Dendritic cell treated with granulocyte-macrophage colony-stimulating factor and Interleukin-4, amounts not matched to agents 40 ng/mL and 50 ng/mL, for 4 days (primary cell): Measurements from ENCODE around the gene PTPN7.

Experiments used
- H3K27ac Mint-ChIP-seq: one replicate; pipeline ENCODE4 v1.8.0; 2022; ENCODE audit warnings: mild to moderate bottlenecking, mixed read lengths
- H3K27me3 Mint-ChIP-seq: one replicate; pipeline ENCODE4 v1.8.0; 2022; ENCODE audit warnings: mild to moderate bottlenecking, mixed read lengths
- H3K36me3 Mint-ChIP-seq: one replicate; pipeline ENCODE4 v1.8.0; 2022; ENCODE audit warnings: low read depth, mixed read lengths
- H3K4me1 Mint-ChIP-seq: one replicate; pipeline ENCODE4 v1.8.0; 2022; ENCODE audit warnings: low read depth, mixed read lengths
- H3K4me3 Mint-ChIP-seq: one replicate; pipeline ENCODE4 v1.8.0; 2022; ENCODE audit warnings: mild to moderate bottlenecking, moderate library complexity, mixed read lengths
- H3K9me3 Mint-ChIP-seq: one replicate; pipeline ENCODE4 v1.8.0; 2022; ENCODE audit warnings: mixed read lengths
- intact Hi-C: fragments of 100-400 bp; cut with micrococcal nuclease; formaldehyde crosslinking; loops from one replicate; pipeline ENCODE4 v1.15.0; 2022

PTPN7 gene

DNA sequence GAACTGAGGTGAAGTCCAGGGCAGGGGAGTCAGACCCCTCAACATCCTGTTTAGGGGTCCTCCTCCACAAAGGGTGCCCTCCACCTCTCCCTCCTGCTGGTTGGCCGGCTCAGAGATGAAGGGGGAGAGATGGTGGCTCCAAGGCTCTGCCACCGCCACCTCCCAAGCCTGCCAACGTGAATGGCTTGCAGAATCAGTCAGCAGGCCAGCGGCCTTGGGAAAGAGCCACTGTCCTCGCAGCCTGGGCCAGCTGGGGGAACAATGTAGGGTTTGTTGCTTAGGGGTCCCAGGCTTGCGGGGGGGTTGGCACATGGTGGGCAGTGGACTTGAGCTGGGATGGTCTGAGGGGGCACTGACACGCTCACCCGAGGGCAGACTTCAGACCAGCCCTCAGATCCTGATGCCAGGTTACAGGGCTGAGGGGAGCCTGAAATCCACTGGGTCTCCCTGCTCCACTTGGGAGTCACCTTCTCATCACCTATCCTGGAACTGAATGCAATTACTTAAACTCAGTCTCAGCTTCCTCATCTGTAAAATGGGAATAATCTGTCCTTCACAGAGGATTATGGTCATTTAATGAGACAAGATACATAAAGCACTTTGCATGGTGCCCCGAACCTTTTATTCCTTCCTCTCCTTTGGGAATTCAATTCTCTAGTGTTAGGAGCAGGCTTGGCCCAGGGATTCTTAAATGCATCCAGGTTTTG is 29.4 kb downstream of the PTPN7 start:
- intact Hi-C loops = no loop called here
- Mint-ChIP-seq H3K4me3 (no peak overlapping the region), H3K36me3 (peaks cover 44% of the 10 kb centered on the region)

DNA sequence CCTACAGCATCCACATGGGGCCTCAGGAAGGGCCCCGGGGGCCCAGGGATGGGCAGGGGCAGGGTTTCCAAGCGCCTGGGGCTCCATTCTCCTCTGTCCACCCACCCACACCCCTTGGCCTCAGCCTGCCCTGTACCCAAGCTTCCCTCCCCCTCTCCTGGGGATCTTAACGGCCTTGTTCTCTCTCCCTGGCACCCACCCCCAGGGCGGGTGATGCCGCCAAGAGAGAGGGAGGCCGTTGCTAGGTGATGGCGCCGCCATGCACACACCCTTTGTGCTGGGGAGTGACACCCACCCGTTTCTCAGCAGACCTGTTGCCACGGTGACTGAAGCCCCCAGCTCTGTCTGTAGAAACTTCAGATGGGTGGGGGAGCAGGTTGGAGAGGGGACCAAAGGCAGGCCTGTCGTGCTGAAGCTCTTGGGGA is 30.1 kb downstream of the PTPN7 start:
- no peak overlapping the region for H3K27ac Mint-ChIP-seq
- H3K4me1 Mint-ChIP-seq = peaks cover 38% of the 10 kb centered on the region
- no peaks in the 10 kb centered on the region for H3K9me3 Mint-ChIP-seq
- peaks cover 37% of the 10 kb centered on the region for H3K36me3 Mint-ChIP-seq
- intact Hi-C loops = no loop called here
- no peak overlapping the region for H3K4me3 Mint-ChIP-seq
- H3K27me3 Mint-ChIP-seq = peaks cover 5% of the 10 kb centered on the region

More for the DNA sequence above, 29.4 kb downstream of the PTPN7 start:
- Mint-ChIP-seq H3K27me3 (peaks cover 3% of the 10 kb centered on the region), H3K9me3 (no peaks in the 10 kb centered on the region), H3K27ac (no peak overlapping the region), H3K4me1 (peaks cover 44% of the 10 kb centered on the region)

DNA sequence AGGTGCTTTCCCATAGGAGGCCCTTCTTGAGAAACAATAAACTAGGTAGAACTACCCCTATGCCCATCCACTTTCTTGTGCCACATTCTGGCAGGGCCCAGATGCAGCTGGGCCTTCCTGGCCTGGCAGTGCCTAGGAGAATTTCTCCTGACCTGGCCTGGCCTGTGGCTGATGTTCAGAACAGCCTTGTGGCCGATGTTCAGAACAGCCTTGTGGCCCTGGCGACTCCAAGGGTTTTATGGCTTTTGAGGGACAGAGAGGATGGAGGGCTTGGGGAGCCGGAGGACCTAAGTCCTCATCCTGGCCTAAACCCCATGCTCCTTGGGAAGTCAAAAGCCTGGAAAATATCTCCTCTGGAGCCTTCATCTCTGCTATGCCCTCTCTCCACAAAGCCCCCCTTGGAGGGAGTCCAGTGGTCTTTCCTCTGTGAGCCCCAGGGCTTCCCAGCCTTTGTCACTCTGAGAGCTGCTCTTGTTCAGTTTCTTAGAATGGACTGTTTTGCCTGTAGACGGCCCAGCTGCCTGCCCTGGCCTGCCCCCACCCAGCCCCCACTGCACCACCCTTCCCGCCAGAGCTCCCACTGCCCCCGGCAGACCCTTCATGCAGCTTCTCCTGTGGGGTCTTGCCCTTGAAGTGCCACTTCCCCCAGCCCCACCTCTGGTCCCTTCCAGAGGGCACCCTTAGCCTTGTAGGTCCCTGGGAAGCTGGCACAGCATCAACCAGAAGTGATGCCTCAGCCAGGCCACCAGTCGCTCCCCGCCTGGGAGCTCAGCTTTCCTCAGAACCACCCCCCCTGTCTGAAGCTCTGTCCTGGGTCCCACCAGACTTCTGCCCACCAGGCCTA is 30.7 kb downstream of the PTPN7 start:
- no peak overlapping the region for H3K27ac Mint-ChIP-seq
- intact Hi-C loops = no loop called here

DNA sequence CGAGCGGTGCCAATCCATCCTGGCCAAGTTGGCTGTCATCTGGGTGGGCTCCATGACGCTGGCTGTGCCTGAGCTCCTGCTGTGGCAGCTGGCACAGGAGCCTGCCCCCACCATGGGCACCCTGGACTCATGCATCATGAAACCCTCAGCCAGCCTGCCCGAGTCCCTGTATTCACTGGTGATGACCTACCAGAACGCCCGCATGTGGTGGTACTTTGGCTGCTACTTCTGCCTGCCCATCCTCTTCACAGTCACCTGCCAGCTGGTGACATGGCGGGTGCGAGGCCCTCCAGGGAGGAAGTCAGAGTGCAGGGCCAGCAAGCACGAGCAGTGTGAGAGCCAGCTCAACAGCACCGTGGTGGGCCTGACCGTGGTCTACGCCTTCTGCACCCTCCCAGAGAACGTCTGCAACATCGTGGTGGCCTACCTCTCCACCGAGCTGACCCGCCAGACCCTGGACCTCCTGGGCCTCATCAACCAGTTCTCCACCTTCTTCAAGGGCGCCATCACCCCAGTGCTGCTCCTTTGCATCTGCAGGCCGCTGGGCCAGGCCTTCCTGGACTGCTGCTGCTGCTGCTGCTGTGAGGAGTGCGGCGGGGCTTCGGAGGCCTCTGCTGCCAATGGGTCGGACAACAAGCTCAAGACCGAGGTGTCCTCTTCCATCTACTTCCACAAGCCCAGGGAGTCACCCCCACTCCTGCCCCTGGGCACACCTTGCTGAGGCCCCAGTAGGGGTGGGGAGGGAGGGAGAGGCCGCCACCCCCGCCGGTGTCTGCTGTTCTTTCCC is 32.4 kb downstream of the PTPN7 start:
- Mint-ChIP-seq H3K27ac (no peak overlapping the region), H3K9me3 (no peaks in the 10 kb centered on the region), H3K4me1 (peaks cover 15% of the 10 kb centered on the region), H3K4me3 (no peak overlapping the region), H3K36me3 (peaks cover 14% of the 10 kb centered on the region), H3K27me3 (peaks cover 7% of the 10 kb centered on the region)
- intact Hi-C loops = no loop called here

More for the DNA sequence above, 30.7 kb downstream of the PTPN7 start:
- Mint-ChIP-seq H3K27me3 (peaks cover 5% of the 10 kb centered on the region), H3K36me3 (peaks cover 31% of the 10 kb centered on the region), H3K4me1 (peaks cover 31% of the 10 kb centered on the region), H3K9me3 (no peaks in the 10 kb centered on the region), H3K4me3 (no peak overlapping the region)

- peaks cover 7% of the 10 kb centered on the region for H3K4me1 Mint-ChIP-seq
- peaks cover 5% of the 10 kb centered on the region for H3K36me3 Mint-ChIP-seq
- H3K4me3 Mint-ChIP-seq = no peak overlapping the region
- intact Hi-C loops = no loop called here
- H3K27me3 Mint-ChIP-seq = peaks cover 7% of the 10 kb centered on the region
- H3K9me3 Mint-ChIP-seq = no peaks in the 10 kb centered on the region
- H3K27ac Mint-ChIP-seq = no peak overlapping the region
These were observed 33.3 kb downstream of the PTPN7 start for GRCh38 chr1:202127061-202127460.

GRCh38 chr1:202126426-202126825 is 34.0 kb downstream of the PTPN7 start:
- peaks cover 7% of the 10 kb centered on the region for H3K27me3 Mint-ChIP-seq
- no peak overlapping the region for H3K27ac Mint-ChIP-seq
- peaks cover 7% of the 10 kb centered on the region for H3K4me1 Mint-ChIP-seq
- H3K4me3 Mint-ChIP-seq = no peak overlapping the region
- intact Hi-C loops = no loop called here
- no peaks in the 10 kb centered on the region for H3K9me3 Mint-ChIP-seq
- H3K36me3 Mint-ChIP-seq = no peaks in the 10 kb centered on the region

DNA sequence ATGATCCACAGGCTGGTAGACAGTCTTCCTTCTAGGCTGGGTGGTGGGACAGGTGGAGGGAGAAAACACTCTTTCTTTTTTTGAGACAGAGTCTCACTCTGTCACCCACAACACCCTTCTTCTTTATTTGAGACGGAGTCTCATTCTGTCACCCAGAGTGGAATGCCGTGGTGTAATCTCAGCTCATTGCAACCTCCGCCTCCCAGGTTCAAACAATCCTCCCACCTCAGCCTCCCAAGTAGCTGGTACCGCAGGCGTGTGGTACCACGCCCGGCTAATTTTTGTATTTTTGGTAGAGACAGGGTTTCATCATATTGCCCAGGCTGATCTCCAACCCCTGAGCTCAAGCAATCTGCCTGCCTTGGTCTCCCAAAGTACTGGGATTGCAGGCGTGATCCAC is 34.8 kb downstream of the PTPN7 start:
- intact Hi-C loops = no loop called here
- Mint-ChIP-seq H3K9me3 (no peaks in the 10 kb centered on the region), H3K27ac (no peak overlapping the region), H3K4me3 (no peak overlapping the region), H3K4me1 (peaks cover 7% of the 10 kb centered on the region), H3K27me3 (peaks cover 9% of the 10 kb centered on the region), H3K36me3 (no peaks in the 10 kb centered on the region)

GRCh38 chr1:202124142-202124541 is 36.3 kb downstream of the PTPN7 start:
- intact Hi-C loops = no loop called here

GRCh38 chr1:202123336-202123813 is 37.0 kb downstream of the PTPN7 start:
- H3K4me3 Mint-ChIP-seq = no peak overlapping the region
- intact Hi-C loops = no loop called here
- no peaks in the 10 kb centered on the region for H3K9me3 Mint-ChIP-seq
- H3K27me3 Mint-ChIP-seq = peaks cover 9% of the 10 kb centered on the region
- no peaks in the 10 kb centered on the region for H3K36me3 Mint-ChIP-seq
- peaks cover 7% of the 10 kb centered on the region for H3K4me1 Mint-ChIP-seq
- H3K27ac Mint-ChIP-seq = no peak overlapping the region

More at GRCh38 chr1:202124142-202124541, 36.3 kb downstream of the PTPN7 start:
- Mint-ChIP-seq H3K4me3 (no peak overlapping the region), H3K4me1 (peaks cover 7% of the 10 kb centered on the region), H3K36me3 (no peaks in the 10 kb centered on the region), H3K27me3 (peaks cover 9% of the 10 kb centered on the region), H3K9me3 (no peaks in the 10 kb centered on the region), H3K27ac (no peak overlapping the region)

GRCh38 chr1:202122639-202123335 is 37.6 kb downstream of the PTPN7 start, which contains the start of gene GPR37L1:
GPR37L1 (plus strand) TSS chr1:202122917; CDS start chr1:202122964, 47 bp downstream.
- Mint-ChIP-seq H3K4me1 (peaks cover 7% of the 10 kb centered on the region), H3K36me3 (no peaks in the 10 kb centered on the region), H3K9me3 (no peaks in the 10 kb centered on the region), H3K4me3 (no peak within 1 kb of the TSS), H3K27ac (no peak within 1 kb of the TSS), H3K27me3 (peaks cover 9% of the 10 kb centered on the region)
- intact Hi-C loops = no loop called here

GRCh38 chr1:202121006-202121405 is 39.4 kb downstream of the PTPN7 start:
- Mint-ChIP-seq H3K9me3 (no peaks in the 10 kb centered on the region), H3K27me3 (peaks cover 9% of the 10 kb centered on the region), H3K36me3 (no peaks in the 10 kb centered on the region), H3K27ac (no peak overlapping the region), H3K4me3 (no peak overlapping the region), H3K4me1 (peaks cover under 1% of the 10 kb centered on the region)
- intact Hi-C loops = no loop called here

DNA sequence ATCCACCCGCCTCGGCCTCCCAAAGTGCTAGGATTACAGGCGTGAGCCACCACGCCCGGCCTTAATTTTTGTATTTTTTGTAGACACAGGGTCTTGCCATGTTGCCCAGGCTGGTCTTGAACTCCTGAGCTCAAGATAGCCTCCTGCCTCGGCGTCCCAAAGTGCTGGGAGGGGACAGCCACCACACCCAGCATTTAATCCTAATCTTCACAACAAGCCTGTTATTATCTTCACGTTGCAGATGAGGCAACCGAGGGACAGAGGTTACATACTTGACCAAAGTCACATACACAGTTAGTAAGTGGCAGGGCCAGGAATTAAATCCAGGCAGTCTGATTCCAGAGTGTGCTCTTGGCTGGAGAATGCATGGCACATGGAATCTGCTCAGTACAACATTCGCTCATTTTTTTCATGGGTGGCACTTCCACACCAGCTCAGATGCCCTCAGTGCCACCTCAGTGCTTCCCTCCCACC is 42.5 kb downstream of the PTPN7 start:
- H3K36me3 Mint-ChIP-seq = no peaks in the 10 kb centered on the region
- H3K27ac Mint-ChIP-seq = no peak overlapping the region
- H3K9me3 Mint-ChIP-seq = no peaks in the 10 kb centered on the region
- H3K4me1 Mint-ChIP-seq = no peaks in the 10 kb centered on the region
- H3K4me3 Mint-ChIP-seq = no peak overlapping the region
- intact Hi-C loops = no loop called here
- peaks cover 12% of the 10 kb centered on the region for H3K27me3 Mint-ChIP-seq

DNA sequence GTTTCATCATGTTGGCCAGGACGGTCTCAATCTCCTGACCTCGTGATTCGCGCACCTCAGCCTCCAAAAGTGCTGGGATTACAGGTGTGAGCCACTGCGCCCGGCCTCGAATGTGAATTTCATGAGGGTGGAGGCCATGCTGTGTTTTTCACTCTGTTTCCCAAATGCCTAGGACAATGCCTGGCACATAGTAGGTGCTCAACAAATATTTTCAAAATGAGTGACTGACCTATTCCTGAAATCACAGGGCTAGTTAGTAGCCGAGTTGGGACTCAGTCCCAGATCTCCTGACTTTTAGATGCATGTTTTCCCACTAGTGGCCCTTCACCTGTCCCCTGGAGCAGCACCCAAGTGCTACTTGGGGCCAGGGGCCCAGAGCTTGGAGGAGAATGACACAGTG is 44.1 kb downstream of the PTPN7 start:
- H3K9me3 Mint-ChIP-seq = no peaks in the 10 kb centered on the region
- H3K27me3 Mint-ChIP-seq = peaks cover 11% of the 10 kb centered on the region
- no peaks in the 10 kb centered on the region for H3K4me1 Mint-ChIP-seq
- intact Hi-C loops = no loop called here
- H3K4me3 Mint-ChIP-seq = no peak overlapping the region
- no peak overlapping the region for H3K27ac Mint-ChIP-seq
- H3K36me3 Mint-ChIP-seq = no peaks in the 10 kb centered on the region
